PC-9 (cell line): ENCODE results near the gene DPEP3.

Experiments
- EZH2 ChIP-seq: fragments of 200-600 bp; sonication (generic); IDR thresholded peaks from 2 replicates; pipeline ENCODE4 v1.8.0; 2017; ENCODE audit warnings: antibody characterized with exemption, low read depth
- TF ChIP-seq, protein P1 (sequence below): fragments of 200-600 bp; sonication (generic); conservative IDR thresholded peaks from 2 replicates; pipeline ENCODE4 v1.6.1; 2017; ENCODE audit warnings: mixed run types, antibody characterized with exemption, mild to moderate bottlenecking, moderate library complexity

- TF ChIP-seq, protein P1, sequence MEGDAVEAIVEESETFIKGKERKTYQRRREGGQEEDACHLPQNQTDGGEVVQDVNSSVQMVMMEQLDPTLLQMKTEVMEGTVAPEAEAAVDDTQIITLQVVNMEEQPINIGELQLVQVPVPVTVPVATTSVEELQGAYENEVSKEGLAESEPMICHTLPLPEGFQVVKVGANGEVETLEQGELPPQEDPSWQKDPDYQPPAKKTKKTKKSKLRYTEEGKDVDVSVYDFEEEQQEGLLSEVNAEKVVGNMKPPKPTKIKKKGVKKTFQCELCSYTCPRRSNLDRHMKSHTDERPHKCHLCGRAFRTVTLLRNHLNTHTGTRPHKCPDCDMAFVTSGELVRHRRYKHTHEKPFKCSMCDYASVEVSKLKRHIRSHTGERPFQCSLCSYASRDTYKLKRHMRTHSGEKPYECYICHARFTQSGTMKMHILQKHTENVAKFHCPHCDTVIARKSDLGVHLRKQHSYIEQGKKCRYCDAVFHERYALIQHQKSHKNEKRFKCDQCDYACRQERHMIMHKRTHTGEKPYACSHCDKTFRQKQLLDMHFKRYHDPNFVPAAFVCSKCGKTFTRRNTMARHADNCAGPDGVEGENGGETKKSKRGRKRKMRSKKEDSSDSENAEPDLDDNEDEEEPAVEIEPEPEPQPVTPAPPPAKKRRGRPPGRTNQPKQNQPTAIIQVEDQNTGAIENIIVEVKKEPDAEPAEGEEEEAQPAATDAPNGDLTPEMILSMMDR = no peak
- TF ChIP-seq EZH2 = no peak
Measured at GRCh38 chr16:68015681-68016080, 35.4 kb upstream of the DPEP3 start, which contains the start of gene DPEP2NB.
